Subcutaneous abdominal adipose tissue (tissue), 5 donors: ENCODE data around the gene OXER1.

Experiments used
- H3K27ac ChIP-seq: one replicate; pipeline ENCODE4 v1.7.0; 2013; ENCODE audit warnings: low read depth, mild to moderate bottlenecking, inconsistent platforms, low read length, moderate library complexity
- H3K27me3 ChIP-seq, 5 donors: one replicate each; pipeline ENCODE4 v1.7.0; 2013; ENCODE audit warnings: low read length in 5 of 5, inconsistent platforms in 1 of 5; ENCODE audit not compliant: control insufficient read depth in 5 of 5, insufficient read depth in 4 of 5
- H3K36me3 ChIP-seq, 5 donors: one replicate each; pipeline ENCODE4 v1.7.0; 2013; ENCODE audit warnings: low read length in 5 of 5; ENCODE audit not compliant: control insufficient read depth in 5 of 5, insufficient read depth in 5 of 5
- H3K4me1 ChIP-seq, 5 donors: one replicate each; pipeline ENCODE4 v1.7.0; 2013; ENCODE audit warnings: low read length in 5 of 5, mild to moderate bottlenecking in 3 of 5, moderate library complexity in 1 of 5; ENCODE audit not compliant: control insufficient read depth in 5 of 5, insufficient read depth in 5 of 5
- H3K4me3 ChIP-seq, 5 donors: one replicate each; pipeline ENCODE4 v1.7.0; 2013; ENCODE audit warnings: low read length in 5 of 5, low read depth in 1 of 5
- H3K9ac ChIP-seq, 5 donors: one replicate each; pipeline ENCODE4 v1.7.0; 2013; ENCODE audit warnings: low read length in 5 of 5, mild to moderate bottlenecking in 4 of 5, moderate library complexity in 3 of 5
- H3K9me3 ChIP-seq, 5 donors: one replicate each; pipeline ENCODE4 v1.7.0; 2013; ENCODE audit warnings: low read length in 5 of 5; ENCODE audit not compliant: control insufficient read depth in 5 of 5
- donor health status: healthy.
- donor health status: healthy.
- donor health status: healthy.
- donor health status: healthy.
- donor health status: healthy.

OXER1 gene

DNA sequence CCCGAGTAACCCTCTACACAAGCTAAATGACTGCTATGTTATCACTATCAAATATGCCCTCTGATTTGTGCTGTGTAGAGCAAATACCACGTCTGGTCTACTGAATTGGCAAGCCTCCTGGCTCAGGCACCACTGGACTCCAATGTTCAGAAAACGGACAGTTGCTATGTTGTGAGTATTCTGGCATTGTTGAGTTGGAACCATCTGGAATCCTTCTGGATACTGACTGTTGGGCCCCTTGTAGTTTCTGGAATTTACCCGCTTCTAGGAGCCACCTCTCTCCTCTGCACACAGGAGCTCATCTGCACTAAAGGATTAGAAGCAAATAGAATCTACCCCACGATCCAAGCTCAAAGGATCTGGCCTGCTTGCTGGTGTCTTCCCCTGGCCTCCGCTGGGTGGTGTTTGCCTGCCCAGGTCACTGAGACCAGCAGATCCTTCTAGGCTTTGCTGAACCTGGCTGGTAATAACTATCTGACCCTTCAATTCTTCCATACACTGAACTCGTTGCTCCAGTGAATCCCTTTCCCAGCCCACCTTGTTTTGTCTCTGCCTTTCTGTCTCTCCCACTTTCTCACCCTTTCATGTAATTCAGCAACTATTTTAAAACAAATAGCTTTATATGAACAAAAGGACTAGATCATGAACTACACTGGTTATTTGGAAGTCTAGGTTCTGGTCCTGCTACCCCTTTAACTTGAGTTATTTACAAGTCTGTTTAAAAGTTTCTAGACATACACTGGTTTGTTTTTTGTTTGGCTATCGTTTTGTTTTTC, 30.5 kb upstream of the OXER1 start:
- H3K9me3 ChIP-seq = no peaks in the 10 kb centered on the region
- H3K27me3 ChIP-seq = no peaks in the 10 kb centered on the region
- H3K9ac ChIP-seq = no peak overlapping the region
- H3K4me3 ChIP-seq = no peak overlapping the region
- peaks cover 0 to 27% (median 23%) of the 10 kb centered on the region in 5 donors for H3K4me1 ChIP-seq
- H3K27ac ChIP-seq = peak overlapping the region; percentile 20
- no peaks in the 10 kb centered on the region for H3K36me3 ChIP-seq

DNA sequence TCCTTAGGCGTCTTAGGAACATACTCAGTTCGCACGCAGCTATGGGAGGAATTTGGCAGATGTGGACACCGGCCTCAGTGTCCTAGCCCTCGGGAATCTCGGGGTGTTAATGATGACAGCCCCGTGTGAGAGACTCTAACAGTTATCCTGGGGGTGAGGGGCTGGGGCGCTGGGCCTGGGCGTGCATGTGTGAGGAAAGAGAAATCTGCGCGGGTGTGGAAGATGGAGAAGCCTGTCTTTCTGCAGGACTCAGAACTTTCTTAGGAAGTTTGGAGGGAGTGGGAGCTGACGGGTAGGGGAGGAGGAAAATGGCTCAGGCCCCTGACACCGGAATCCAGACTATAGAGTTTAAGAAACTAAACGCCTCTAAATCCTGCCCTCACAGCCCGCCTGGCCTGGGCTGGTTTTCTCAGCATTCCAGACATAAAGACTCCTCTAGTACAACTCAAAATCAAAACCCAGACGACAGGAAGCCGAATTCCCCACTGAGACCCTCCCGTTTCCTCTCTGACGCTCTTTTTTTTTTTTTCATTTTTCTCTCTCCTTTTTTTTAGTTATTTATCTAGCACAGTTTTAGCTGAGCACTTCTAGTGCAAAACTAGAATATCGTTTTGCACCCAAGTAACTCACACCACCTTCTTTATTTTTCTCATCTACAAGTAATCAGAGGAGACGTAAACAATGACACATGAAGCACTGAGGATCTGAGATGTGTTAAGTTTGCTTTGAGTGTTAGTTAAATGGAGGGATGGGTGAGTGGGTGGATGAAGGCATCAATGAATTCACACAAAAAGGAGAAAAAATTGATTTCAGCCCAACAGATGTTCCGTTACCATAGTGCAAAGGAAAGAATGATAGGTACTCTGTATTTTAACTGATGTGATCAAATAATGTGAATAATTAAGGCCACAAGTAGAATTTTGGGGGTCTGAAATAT, 29.7 kb upstream of the OXER1 start:
- H3K36me3 ChIP-seq = no peaks in the 10 kb centered on the region
- peak overlapping the region; percentile 11 to 80 (median 74) for H3K4me3 ChIP-seq
- H3K27ac ChIP-seq = peak overlapping the region; percentile 69
- H3K9me3 ChIP-seq = no peaks in the 10 kb centered on the region
- peak overlapping the region in 4 of 5 donors; percentile 34 to 85 (median 75) for H3K9ac ChIP-seq
- H3K27me3 ChIP-seq = no peaks in the 10 kb centered on the region
- H3K4me1 ChIP-seq = peaks cover 0 to 27% (median 23%) of the 10 kb centered on the region in 5 donors

DNA sequence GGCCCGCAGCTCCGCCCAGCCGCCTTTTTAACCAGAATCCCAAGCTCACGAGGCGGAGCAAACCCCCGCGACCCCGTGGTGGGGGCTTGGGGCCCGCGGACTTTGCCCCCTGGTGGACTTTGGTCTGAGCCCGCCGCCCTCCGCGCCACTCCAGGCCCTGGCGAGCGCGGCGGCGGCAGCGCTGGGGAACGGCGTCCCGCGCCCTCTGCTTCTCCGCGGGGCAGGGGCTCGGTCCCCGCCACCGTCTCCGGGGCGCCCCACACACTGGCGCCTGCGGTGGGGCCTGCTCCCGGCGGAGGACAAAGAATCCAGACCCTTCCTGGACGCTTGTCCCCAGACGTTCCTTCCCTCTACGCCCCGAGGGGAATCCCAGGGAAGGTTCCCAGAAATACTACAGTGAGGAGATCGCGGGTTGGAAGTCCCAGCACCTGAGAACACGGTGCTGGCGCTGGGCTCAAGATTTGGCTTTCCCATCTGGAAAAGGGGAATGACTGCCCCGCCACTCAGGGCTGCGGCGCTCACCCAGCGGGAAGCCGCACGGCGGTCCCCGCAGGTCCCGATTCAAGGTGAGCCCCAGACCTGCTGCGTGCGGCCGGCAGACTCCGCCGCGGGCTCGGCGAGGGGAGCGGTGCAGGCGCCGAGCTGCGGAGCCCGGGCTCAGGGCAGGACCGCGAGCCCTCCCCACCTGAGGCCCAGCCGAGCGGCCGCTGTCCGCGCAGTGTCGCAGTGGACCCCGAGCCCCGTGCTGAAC, 28.8 kb upstream of the OXER1 start, which contains the start of gene HAAO:
Gene HAAO, minus strand, starts transcription at position 1 of the 751 bp plus-strand sequence. CDS start 47 bp downstream, outside the sequence.
- Histone ChIP-seq H3K36me3 (no peaks in the 10 kb centered on the region), H3K27me3 (no peaks in the 10 kb centered on the region), H3K4me1 (peaks cover 0 to 27% (median 23%) of the 10 kb centered on the region in 5 donors), H3K9ac (peak within 1 kb of the TSS; percentile 50 to 85 (median 75)), H3K4me3 (peak within 1 kb of the TSS; percentile 71 to 80 (median 77)), H3K9me3 (no peaks in the 10 kb centered on the region), H3K27ac (peak within 1 kb of the TSS; percentile 69)

DNA sequence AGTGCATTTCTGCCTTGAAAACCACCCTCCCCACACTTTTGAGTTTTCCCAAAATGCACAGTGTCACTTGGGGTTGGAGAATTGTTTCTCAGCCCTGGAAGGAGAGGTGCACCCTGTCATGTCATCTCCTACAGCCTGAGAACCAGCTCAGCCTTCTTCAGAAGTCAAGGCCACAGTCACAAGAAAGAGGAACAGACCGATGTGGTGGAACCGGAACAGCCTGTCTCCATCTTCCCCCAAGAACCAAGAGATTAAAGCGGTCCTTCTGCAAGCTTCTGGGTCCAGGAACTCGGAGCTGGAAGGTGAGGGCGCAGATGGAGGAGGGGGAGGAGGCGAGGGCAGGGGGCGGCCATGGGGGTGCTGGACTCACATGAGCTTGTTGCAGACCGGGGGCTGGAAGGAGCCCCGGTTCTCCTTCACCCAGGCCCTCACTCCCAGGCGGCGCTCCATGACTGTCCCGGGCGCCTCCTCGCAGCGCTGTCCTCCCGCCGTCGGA, 28.2 kb upstream of the OXER1 start:
- H3K27ac ChIP-seq = peak overlapping the region; percentile 69
- H3K9ac ChIP-seq = peak overlapping the region; percentile 50 to 85 (median 75)
- peak overlapping the region; percentile 71 to 80 (median 77) for H3K4me3 ChIP-seq
- no peaks in the 10 kb centered on the region for H3K9me3 ChIP-seq
- H3K36me3 ChIP-seq = peaks cover 0 to 4% (median 0%) of the 10 kb centered on the region in 5 donors
- peaks cover 0 to 27% (median 23%) of the 10 kb centered on the region in 5 donors for H3K4me1 ChIP-seq
- H3K27me3 ChIP-seq = no peaks in the 10 kb centered on the region

DNA sequence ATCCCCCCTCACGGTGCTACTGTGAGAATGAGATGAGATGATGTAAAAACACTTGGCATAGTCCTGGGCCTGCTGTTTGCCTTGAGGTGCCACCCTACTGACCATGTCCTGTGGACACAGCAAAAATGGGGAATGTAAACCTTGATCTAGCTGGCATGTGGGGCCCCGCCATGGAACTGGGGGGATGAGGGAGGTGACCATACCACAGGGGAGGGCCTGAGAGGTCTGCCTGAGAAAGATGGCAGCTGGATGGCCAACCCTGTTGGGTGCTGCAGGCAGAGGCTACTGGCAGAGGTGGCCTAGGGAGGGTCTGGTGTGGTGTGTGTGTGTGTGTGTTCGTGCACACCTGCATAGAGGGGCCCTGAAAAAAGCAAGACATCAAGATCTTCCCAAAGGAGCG, 27.7 kb upstream of the OXER1 start:
- Histone ChIP-seq H3K9ac (peak overlapping the region in 2 of 5 donors; percentile 50 to 85), H3K27ac (no peak overlapping the region), H3K4me3 (peak overlapping the region; percentile 71 to 80 (median 77)), H3K9me3 (no peaks in the 10 kb centered on the region), H3K27me3 (no peaks in the 10 kb centered on the region), H3K36me3 (peaks cover 0 to 5% (median 0%) of the 10 kb centered on the region in 5 donors), H3K4me1 (peaks cover 0 to 27% (median 23%) of the 10 kb centered on the region in 5 donors)

DNA sequence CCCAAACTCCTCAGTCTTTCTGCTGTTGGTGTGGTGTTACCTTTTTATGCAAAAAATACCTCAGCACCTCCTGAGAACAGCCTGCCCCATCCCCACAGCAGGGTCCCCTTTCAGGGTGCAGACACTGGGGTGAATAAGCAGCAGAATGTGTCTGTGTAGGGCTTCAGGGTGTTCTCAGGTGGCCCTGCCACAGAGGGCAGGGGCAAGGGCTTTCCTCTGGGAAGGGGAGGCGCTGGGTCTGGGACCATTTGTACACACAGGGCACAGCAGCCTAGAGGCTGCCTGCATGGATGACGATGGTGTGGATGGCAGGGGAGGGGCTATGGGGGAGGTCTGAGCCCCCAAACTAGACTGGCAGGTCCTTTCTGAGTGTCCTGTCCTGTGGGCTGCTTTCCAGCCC, 25.8 kb upstream of the OXER1 start:
- Histone ChIP-seq H3K9me3 (no peaks in the 10 kb centered on the region), H3K36me3 (peaks cover 0 to 6% (median 0%) of the 10 kb centered on the region in 5 donors), H3K27me3 (no peaks in the 10 kb centered on the region), H3K4me3 (no peak overlapping the region), H3K27ac (no peak overlapping the region), H3K9ac (no peak overlapping the region), H3K4me1 (peaks cover 0 to 27% (median 23%) of the 10 kb centered on the region in 5 donors)

DNA sequence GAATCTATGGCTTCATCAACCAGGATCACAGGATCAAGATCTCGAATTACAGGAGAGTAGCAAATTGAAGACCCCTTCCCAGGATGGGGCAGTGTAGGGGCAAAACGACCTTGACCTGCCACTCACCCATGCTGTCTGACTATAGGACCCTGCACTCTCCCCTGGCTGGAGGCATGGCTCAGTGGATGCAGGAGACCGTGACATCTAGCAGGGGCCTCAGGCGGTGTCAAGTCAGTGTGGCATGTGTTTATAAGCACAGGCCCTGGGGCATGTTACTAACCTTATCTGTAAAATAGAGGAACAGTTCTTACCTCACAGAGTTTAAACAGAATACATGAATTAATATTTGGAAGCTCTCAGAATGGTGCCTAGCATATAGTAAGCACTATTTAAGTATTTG, 24.9 kb upstream of the OXER1 start:
- Histone ChIP-seq H3K4me1 (peaks cover 0 to 24% (median 17%) of the 10 kb centered on the region in 5 donors), H3K9me3 (no peaks in the 10 kb centered on the region), H3K27ac (no peak overlapping the region), H3K36me3 (peaks cover 0 to 10% (median 0%) of the 10 kb centered on the region in 5 donors), H3K27me3 (no peaks in the 10 kb centered on the region), H3K9ac (no peak overlapping the region), H3K4me3 (no peak overlapping the region)

DNA sequence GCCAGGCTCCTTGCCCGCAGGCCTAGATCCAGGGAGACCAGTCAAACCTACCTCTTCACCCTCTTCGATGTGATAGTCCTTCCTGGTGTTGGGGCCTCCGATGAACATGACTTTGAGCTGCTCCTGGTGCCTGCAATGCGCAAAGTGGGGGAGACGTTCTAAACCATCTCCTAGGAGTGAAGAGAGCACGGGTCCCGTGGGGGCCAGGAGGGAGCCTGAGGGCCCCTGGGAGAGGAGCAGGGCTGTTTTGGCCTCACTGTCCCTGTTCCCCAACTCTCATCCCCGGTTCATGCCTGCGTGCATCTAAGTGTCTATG, 24.5 kb upstream of the OXER1 start:
- H3K36me3 ChIP-seq = peaks cover 0 to 14% (median 2%) of the 10 kb centered on the region in 5 donors
- H3K4me1 ChIP-seq = peaks cover 0 to 20% (median 15%) of the 10 kb centered on the region in 5 donors
- H3K9me3 ChIP-seq = no peaks in the 10 kb centered on the region
- H3K4me3 ChIP-seq = no peak overlapping the region
- no peaks in the 10 kb centered on the region for H3K27me3 ChIP-seq
- H3K27ac ChIP-seq = no peak overlapping the region
- no peak overlapping the region for H3K9ac ChIP-seq

DNA sequence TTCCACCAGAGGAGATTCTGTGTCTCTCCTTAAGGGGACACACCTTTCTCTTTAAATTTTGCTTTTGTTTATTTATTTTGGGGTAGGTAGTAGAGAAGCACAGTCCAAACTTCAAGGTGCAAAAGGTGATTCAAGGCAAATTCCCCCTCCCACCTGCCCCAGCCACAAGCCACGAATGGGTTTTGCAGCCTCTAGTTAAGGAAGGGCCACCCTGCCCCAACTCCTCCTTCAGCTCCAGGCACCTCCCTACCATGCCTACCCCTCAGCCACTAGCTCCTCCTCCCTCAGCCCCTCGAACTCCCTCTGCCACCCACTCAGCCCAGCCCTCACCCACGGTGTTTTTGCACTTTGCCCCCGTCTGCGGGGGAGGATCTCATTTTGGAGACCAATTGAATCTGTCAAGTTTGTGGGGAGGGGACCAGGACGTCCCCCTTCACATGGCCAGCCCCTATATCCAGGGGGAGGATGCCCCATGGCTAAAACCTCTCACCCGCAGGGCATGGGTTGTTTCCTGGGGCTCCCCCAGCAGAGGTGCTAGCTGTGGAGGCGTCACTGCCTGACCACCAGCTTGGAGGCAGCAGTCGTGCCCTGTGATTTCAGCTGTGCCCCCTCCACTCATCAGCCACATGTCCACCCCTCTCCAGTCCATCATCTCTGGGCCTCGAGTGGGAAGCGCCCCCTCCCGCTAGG, 24.0 kb upstream of the OXER1 start:
- Histone ChIP-seq H3K9me3 (no peaks in the 10 kb centered on the region), H3K4me1 (peaks cover 0 to 15% (median 13%) of the 10 kb centered on the region in 5 donors), H3K27me3 (no peaks in the 10 kb centered on the region), H3K4me3 (no peak overlapping the region), H3K9ac (no peak overlapping the region), H3K36me3 (peaks cover 0 to 15% (median 6%) of the 10 kb centered on the region in 5 donors), H3K27ac (no peak overlapping the region)
